GM10266 (cell line): ENCODE data around the gene RRP1B.
"Not testable (repeated sequence)": the region's sequence is repeated elsewhere in the genome, so short reads cannot be mapped to it uniquely, and the experiment has no call there.

Source experiments
- DNase-seq: peaks from one replicate; pipeline ENCODE4 v3.0.0; 2012; ENCODE audit errors: extremely low spot score
- CTCF ChIP-seq: IDR thresholded peaks from 2 replicates; pipeline ENCODE4 v1.5.1; 2012; ENCODE audit warnings: mild to moderate bottlenecking, low read depth; ENCODE audit not compliant: control insufficient read depth, insufficient read depth; ENCODE audit errors: missing control alignments

RRP1B gene

DNA sequence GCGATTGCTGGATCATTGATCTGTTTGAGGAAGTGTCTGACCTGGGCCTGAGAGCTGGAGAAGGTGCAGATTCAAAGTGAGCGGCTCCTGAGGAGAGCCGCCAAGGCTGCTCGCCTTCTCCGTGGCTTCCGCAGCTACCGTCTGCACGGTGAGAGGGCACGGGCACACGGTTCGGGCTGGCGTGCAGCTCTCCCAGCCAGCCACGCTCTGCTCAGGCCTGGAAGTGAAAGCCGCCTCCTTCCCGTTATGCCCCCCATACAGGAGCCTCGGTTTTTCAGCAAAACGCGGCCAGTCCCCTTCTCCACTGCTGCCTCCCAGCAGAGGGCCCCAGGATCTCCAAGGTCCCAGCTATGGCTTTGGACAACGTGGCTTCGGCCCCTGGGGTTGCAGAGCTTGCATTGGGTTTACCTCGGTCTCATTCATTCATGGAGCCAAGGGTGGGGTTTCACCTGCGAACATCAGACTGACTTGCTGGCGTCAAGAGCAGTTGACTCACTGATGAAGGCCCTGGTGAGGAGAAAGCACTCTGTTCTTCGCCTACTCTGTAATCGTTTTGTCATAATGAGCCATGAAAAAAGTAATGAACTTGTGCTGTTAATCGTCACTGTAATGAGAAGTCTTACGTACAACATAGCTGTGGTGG lies 35.2 kb downstream of the RRP1B start:
- TF ChIP-seq CTCF, result no peak
- no peak for DNase-seq

GRCh38 chr21:43696214-43696613 lies 36.9 kb downstream of the RRP1B start:
- DNase-seq, result no peak
- TF ChIP-seq CTCF, result no peak

GRCh38 chr21:43697758-43698643 lies 38.6 kb downstream of the RRP1B start:
- DNase-seq, result no peak
- no peak for TF ChIP-seq CTCF

DNA sequence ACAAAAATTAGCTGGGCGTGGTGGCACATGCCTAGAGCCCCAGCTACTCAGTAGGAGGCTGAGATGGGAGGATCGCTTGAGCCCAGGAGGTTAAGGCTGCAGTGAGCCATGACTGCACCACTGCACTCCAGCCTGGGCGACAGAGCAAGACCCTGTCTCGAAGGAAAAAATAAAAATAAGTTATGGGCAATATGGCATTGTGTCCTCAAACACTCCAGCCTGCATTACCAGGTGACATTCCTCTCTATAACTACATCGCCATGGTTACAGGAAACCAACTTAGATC lies 40.1 kb downstream of the RRP1B start:
- not testable (repeated sequence) for DNase-seq

DNA sequence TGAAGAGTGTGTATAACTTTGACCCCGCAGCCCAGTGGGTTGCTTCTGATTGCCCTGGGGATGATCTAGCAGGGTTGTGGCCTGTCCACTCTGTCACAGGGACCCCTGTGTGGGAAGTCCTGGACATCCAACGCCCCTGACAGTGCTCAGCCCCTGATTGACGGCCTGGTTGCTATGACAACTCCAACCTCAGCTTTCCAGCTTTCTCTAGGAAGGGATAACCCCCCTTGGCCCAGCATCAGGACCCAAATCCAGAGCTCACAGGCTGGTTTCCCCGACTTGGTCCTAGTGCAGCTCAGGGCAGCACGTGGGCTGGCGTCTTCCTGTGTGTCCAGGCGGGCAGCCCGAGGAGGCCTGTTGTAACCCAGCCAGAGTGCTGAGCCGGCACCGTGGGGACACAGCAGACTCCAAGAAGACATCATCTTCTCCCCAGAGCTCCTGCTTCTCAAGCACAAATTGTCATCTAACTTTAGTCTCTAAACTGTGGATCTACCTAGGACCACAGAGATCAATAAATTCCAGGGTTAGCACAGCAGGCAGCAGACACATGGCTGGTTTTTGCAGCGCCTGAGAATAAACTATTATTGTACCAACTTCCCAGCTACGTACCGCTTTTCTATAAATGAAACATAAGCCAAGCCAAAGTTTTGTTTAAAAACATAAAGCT lies 40.7 kb downstream of the RRP1B start:
- DNase-seq, result no peak
- TF ChIP-seq CTCF, result no peak

- no peak for TF ChIP-seq CTCF
- DNase-seq, result no peak
Measured at GRCh38 chr21:43701936-43702784, 42.8 kb downstream of the RRP1B start.

- no peak for DNase-seq
Measured at GRCh38 chr21:43702785-43703034, 43.4 kb downstream of the RRP1B start.

More at GRCh38 chr21:43702785-43703034, 43.4 kb downstream of the RRP1B start:
- TF ChIP-seq CTCF, result no peak
